WTC11 (cell line): ENCODE measurements around the gene FTL. TPM values are rescaled to one million over a fixed set of nuclear protein-coding genes. Genes with fewer than 3 reads are reported as not detected.

ENCODE experiments used
- ATAC-seq: fragments of 200-7000 bp; cut with Tn5 transposase; 2 replicates; pipeline ENCODE4 v1.10.0; 2021; ENCODE audit warnings: mild to moderate bottlenecking, moderate library complexity
- CTCF ChIA-PET: fragments of 300-600 bp; sonication (Branson Sonifier 250); formaldehyde crosslinking; loops from one replicate; lab custom pipeline; 2021; ENCODE audit warnings: antibody characterized with exemption; lab: Charles Lee
- POLR2A ChIA-PET: fragments of 350-600 bp; sonication (Branson Sonifier 250); formaldehyde crosslinking; loops from one replicate; lab custom pipeline; 2021; ENCODE audit warnings: antibody characterized with exemption; lab: Charles Lee
- DNase-seq: peaks from one replicate; pipeline ENCODE4 v3.0.0; 2021; ENCODE audit warnings: low spot score
- H3K27ac Mint-ChIP-seq: 2 replicates; pipeline ENCODE4 v1.8.0; 2021; ENCODE audit warnings: mixed read lengths
- H3K27me3 Mint-ChIP-seq: 2 replicates; pipeline ENCODE4 v1.8.0; 2021; ENCODE audit warnings: low read depth, mild to moderate bottlenecking, moderate library complexity, mixed read lengths
- H3K36me3 Mint-ChIP-seq: 2 replicates; pipeline ENCODE4 v1.8.0; 2021; ENCODE audit warnings: mixed read lengths
- H3K4me1 Mint-ChIP-seq: 2 replicates; pipeline ENCODE4 v1.8.0; 2022; ENCODE audit warnings: mixed read lengths
- H3K4me3 Mint-ChIP-seq: 2 replicates; pipeline ENCODE4 v1.8.0; 2021; ENCODE audit warnings: mild to moderate bottlenecking, moderate library complexity, mixed read lengths
- H3K9me3 Mint-ChIP-seq: 2 replicates; pipeline ENCODE4 v1.8.0; 2021; ENCODE audit warnings: mixed read lengths
- FOXK1 ChIP-seq: sonication (generic); formaldehyde crosslinking; IDR thresholded peaks from 2 replicates; pipeline ENCODE4 v1.8.0; 2022; ENCODE audit warnings: mild to moderate bottlenecking, moderate library complexity, missing genetic modification reagents
- FOXP1 ChIP-seq: sonication (generic); formaldehyde crosslinking; IDR thresholded peaks from 2 replicates; pipeline ENCODE4 v1.8.0; 2022; ENCODE audit warnings: missing genetic modification reagents, mild to moderate bottlenecking, moderate library complexity, borderline replicate concordance
- GTF2I ChIP-seq: fragments of 250-450 bp; sonication (Bioruptor Pico); conservative IDR thresholded peaks from 2 replicates; pipeline ENCODE4 v1.4.0; 2021; ENCODE audit warnings: mild to moderate bottlenecking
- HMGA2 ChIP-seq: fragments of 250-450 bp; sonication (Bioruptor Pico); IDR thresholded peaks from 2 replicates; pipeline ENCODE4 v1.4.0; 2021; ENCODE audit warnings: mild to moderate bottlenecking, moderate library complexity
- KAT7 ChIP-seq: sonication (generic); formaldehyde crosslinking; IDR thresholded peaks from 2 replicates; pipeline ENCODE4 v1.8.1; 2023; ENCODE audit warnings: missing genetic modification reagents, mild to moderate bottlenecking, borderline replicate concordance
- NR1H2 ChIP-seq: sonication (generic); formaldehyde crosslinking; IDR thresholded peaks from 2 replicates; pipeline ENCODE4 v1.9.0; 2021; ENCODE audit warnings: mild to moderate bottlenecking, moderate library complexity, missing genetic modification reagents
- OVOL2 ChIP-seq: fragments of 250-450 bp; sonication (Bioruptor Pico); IDR thresholded peaks from 2 replicates; pipeline ENCODE4 v1.9.0; 2021; ENCODE audit warnings: mild to moderate bottlenecking, borderline replicate concordance
- SOX15 ChIP-seq: fragments of 250-450 bp; sonication (Bioruptor Pico); IDR thresholded peaks from 2 replicates; pipeline ENCODE4 v1.9.0; 2021; ENCODE audit warnings: mild to moderate bottlenecking
- TCF7 ChIP-seq: sonication (generic); formaldehyde crosslinking; IDR thresholded peaks from 2 replicates; pipeline ENCODE4 v1.8.0; 2022; ENCODE audit warnings: mild to moderate bottlenecking, low read depth, missing genetic modification reagents, moderate library complexity
- ZNF232 ChIP-seq: sonication (generic); formaldehyde crosslinking; IDR thresholded peaks from 2 replicates; pipeline ENCODE4 v1.8.0; 2022; ENCODE audit warnings: mild to moderate bottlenecking, missing genetic modification reagents
- ZNF416 ChIP-seq: fragments of 250-450 bp; sonication (Bioruptor Pico); IDR thresholded peaks from 2 replicates; pipeline ENCODE4 v1.9.0; 2021; ENCODE audit warnings: mild to moderate bottlenecking, inconsistent platforms
- ZNF423 ChIP-seq: fragments of 250-450 bp; sonication (Bioruptor Pico); IDR thresholded peaks from 2 replicates; pipeline ENCODE4 v2.1.2; 2022; ENCODE audit warnings: mild to moderate bottlenecking, moderate library complexity
- total RNA-seq: library from RNA; stranded (reverse); gene quantifications from 3 replicates; pipeline ENCODE4 v1.2.3, GENCODE V29; 2021
- TF ChIP-seq, protein P1 (sequence below): sonication (generic); formaldehyde crosslinking; IDR thresholded peaks from 2 replicates; pipeline ENCODE4 v1.8.1; 2023; ENCODE audit warnings: mild to moderate bottlenecking, moderate library complexity, missing genetic modification reagents
- TF ChIP-seq, protein P2 (sequence below): sonication (generic); formaldehyde crosslinking; IDR thresholded peaks from 2 replicates; pipeline ENCODE4 v1.8.1; 2023; ENCODE audit warnings: mild to moderate bottlenecking, missing genetic modification reagents
- TF ChIP-seq, protein P3 (sequence below): fragments of 250-450 bp; sonication (Bioruptor Pico); IDR thresholded peaks from 2 replicates; pipeline ENCODE4 v1.9.0; 2021; ENCODE audit warnings: mild to moderate bottlenecking
- TF ChIP-seq, protein P4 (sequence below): fragments of 250-450 bp; sonication (Bioruptor Pico); IDR thresholded peaks from 2 replicates; pipeline ENCODE4 v1.8.0; 2021; ENCODE audit warnings: mild to moderate bottlenecking
- TF ChIP-seq, protein P5 (sequence below): sonication (generic); formaldehyde crosslinking; IDR thresholded peaks from 2 replicates; pipeline ENCODE4 v1.8.1; 2023; ENCODE audit warnings: mild to moderate bottlenecking, missing genetic modification reagents, moderate library complexity
- TF ChIP-seq, protein P6 (sequence below): fragments of 250-450 bp; sonication (Bioruptor Pico); IDR thresholded peaks from 2 replicates; pipeline ENCODE4 v1.9.0; 2021; ENCODE audit warnings: mild to moderate bottlenecking
- TF ChIP-seq, protein P7 (sequence below): sonication (generic); formaldehyde crosslinking; IDR thresholded peaks from 2 replicates; pipeline ENCODE4 v1.8.1; 2022; ENCODE audit warnings: low read depth, missing genetic modification reagents, borderline replicate concordance
- TF ChIP-seq, protein P8 (sequence below): fragments of 250-450 bp; sonication (Bioruptor Pico); IDR thresholded peaks from 2 replicates; pipeline ENCODE4 v1.9.0; 2021; ENCODE audit warnings: moderate library complexity, mild to moderate bottlenecking, inconsistent platforms, borderline replicate concordance
- TF ChIP-seq, protein P9 (sequence below): sonication (generic); formaldehyde crosslinking; IDR thresholded peaks from 2 replicates; pipeline ENCODE4 v1.8.1; 2022; ENCODE audit warnings: mild to moderate bottlenecking, moderate library complexity, missing genetic modification reagents
- TF ChIP-seq, protein P10 (sequence below): sonication (generic); formaldehyde crosslinking; IDR thresholded peaks from 2 replicates; pipeline ENCODE4 v1.8.0; 2022; ENCODE audit warnings: mild to moderate bottlenecking, missing genetic modification reagents

FTL gene
- total RNA-seq, 1 experiment from 2014 or later = 1,061 TPM

DNA sequence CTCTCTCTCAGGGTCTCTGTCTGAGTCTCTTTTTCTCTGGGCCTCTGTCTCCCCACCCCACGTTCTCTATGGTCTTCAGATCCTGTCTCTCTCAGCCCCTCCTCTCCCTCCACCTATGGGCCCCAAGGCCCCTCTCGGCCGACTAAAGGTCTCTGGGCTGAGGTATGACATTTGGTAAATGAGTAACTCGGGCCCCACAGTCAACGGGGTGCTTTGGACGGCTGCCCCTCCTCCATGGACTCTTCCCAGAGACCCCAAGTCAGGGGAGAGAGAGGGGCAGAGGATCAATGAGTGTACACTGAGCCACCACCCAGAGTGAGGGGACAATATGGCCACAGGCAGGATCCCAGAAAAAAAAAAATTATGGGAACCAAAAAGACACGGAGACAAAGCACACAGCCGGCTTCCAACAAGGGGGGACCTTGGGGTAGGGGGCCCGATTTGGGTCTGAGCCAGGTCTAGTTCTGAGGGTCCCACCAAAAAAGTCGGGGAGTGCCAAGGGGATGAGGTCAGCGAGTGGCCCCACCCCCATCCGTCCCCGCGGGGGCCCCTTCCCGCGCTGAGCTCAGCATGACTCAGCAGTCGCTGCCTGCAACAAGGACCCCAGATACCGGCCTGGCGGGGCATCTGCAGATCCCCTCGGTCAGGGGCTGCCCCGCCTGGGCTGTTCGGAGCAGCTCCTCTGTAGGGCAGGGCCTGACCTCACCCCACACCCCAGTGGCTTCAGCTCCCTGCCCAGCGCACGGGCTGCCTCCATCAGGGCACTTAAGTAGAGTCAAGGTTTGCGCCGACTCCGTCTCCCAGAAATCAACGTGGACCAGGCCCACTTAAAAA, 1.5 kb upstream of the FTL start:
- ATAC-seq = peak; percentile 21
- H3K27me3 Mint-ChIP-seq = no peaks in the 10 kb centered on the region
- peak overlapping the region; percentile 99 for H3K4me3 Mint-ChIP-seq
- peak overlapping the region; percentile 99 for H3K27ac Mint-ChIP-seq
- H3K4me1 Mint-ChIP-seq = peaks cover 33% of the 10 kb centered on the region
- DNase-seq = peak; percentile 75
- ChIA-PET CTCF (interaction anchor here (0.6 to 2.2 kb wide), 8 partner anchors 29 to 175 kb away, joined by 3 to 13 read pairs (median 4); partner anchors contain the start of genes DHDH, GYS1 and RUVBL2), POLR2A (interaction anchor here (0.6 to 1.4 kb wide), 8 partner anchors 30 to 334 kb away, joined by 3 to 6 read pairs (median 3); partner anchors contain the start of genes GYS1, PPP1R15A and RUVBL2)
- peaks cover 40% of the 10 kb centered on the region for H3K36me3 Mint-ChIP-seq
- peaks cover 4% of the 10 kb centered on the region for H3K9me3 Mint-ChIP-seq
- peak; percentile 68; the same call in 1 of the 2 replicates for TF ChIP-seq FOXK1 (CRISPR knock-in tag)
- no peak for TF ChIP-seq FOXP1 (CRISPR knock-in tag)
- TF ChIP-seq, protein P1, sequence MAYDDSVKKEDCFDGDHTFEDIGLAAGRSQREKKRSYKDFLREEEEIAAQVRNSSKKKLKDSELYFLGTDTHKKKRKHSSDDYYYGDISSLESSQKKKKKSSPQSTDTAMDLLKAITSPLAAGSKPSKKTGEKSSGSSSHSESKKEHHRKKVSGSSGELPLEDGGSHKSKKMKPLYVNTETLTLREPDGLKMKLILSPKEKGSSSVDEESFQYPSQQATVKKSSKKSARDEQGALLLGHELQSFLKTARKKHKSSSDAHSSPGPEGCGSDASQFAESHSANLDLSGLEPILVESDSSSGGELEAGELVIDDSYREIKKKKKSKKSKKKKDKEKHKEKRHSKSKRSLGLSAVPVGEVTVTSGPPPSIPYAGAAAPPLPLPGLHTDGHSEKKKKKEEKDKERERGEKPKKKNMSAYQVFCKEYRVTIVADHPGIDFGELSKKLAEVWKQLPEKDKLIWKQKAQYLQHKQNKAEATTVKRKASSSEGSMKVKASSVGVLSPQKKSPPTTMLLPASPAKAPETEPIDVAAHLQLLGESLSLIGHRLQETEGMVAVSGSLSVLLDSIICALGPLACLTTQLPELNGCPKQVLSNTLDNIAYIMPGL (CRISPR knock-in tag) = no peak
- TF ChIP-seq KAT7 (CRISPR knock-in tag) = no peak
- TF ChIP-seq, protein P2, sequence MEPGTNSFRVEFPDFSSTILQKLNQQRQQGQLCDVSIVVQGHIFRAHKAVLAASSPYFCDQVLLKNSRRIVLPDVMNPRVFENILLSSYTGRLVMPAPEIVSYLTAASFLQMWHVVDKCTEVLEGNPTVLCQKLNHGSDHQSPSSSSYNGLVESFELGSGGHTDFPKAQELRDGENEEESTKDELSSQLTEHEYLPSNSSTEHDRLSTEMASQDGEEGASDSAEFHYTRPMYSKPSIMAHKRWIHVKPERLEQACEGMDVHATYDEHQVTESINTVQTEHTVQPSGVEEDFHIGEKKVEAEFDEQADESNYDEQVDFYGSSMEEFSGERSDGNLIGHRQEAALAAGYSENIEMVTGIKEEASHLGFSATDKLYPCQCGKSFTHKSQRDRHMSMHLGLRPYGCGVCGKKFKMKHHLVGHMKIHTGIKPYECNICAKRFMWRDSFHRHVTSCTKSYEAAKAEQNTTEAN = no peak
- TF ChIP-seq ZNF423 (CRISPR knock-in tag) = peak; percentile 73
- TF ChIP-seq ZNF232 (CRISPR knock-in tag) = peak; percentile 65; the same call in 1 of the 2 replicates
- TF ChIP-seq, protein P3, sequence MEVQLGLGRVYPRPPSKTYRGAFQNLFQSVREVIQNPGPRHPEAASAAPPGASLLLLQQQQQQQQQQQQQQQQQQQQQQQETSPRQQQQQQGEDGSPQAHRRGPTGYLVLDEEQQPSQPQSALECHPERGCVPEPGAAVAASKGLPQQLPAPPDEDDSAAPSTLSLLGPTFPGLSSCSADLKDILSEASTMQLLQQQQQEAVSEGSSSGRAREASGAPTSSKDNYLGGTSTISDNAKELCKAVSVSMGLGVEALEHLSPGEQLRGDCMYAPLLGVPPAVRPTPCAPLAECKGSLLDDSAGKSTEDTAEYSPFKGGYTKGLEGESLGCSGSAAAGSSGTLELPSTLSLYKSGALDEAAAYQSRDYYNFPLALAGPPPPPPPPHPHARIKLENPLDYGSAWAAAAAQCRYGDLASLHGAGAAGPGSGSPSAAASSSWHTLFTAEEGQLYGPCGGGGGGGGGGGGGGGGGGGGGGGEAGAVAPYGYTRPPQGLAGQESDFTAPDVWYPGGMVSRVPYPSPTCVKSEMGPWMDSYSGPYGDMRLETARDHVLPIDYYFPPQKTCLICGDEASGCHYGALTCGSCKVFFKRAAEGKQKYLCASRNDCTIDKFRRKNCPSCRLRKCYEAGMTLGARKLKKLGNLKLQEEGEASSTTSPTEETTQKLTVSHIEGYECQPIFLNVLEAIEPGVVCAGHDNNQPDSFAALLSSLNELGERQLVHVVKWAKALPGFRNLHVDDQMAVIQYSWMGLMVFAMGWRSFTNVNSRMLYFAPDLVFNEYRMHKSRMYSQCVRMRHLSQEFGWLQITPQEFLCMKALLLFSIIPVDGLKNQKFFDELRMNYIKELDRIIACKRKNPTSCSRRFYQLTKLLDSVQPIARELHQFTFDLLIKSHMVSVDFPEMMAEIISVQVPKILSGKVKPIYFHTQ (CRISPR knock-in tag) = no peak
- TF ChIP-seq, protein P4, sequence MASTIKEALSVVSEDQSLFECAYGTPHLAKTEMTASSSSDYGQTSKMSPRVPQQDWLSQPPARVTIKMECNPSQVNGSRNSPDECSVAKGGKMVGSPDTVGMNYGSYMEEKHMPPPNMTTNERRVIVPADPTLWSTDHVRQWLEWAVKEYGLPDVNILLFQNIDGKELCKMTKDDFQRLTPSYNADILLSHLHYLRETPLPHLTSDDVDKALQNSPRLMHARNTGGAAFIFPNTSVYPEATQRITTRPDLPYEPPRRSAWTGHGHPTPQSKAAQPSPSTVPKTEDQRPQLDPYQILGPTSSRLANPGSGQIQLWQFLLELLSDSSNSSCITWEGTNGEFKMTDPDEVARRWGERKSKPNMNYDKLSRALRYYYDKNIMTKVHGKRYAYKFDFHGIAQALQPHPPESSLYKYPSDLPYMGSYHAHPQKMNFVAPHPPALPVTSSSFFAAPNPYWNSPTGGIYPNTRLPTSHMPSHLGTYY (CRISPR knock-in tag) = no peak
- TF ChIP-seq SOX15 = no peak
- TF ChIP-seq, protein P5, sequence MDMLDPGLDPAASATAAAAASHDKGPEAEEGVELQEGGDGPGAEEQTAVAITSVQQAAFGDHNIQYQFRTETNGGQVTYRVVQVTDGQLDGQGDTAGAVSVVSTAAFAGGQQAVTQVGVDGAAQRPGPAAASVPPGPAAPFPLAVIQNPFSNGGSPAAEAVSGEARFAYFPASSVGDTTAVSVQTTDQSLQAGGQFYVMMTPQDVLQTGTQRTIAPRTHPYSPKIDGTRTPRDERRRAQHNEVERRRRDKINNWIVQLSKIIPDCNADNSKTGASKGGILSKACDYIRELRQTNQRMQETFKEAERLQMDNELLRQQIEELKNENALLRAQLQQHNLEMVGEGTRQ = no peak
- TF ChIP-seq, protein P6, sequence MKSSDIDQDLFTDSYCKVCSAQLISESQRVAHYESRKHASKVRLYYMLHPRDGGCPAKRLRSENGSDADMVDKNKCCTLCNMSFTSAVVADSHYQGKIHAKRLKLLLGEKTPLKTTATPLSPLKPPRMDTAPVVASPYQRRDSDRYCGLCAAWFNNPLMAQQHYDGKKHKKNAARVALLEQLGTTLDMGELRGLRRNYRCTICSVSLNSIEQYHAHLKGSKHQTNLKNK (CRISPR knock-in tag) = 0 out of 2 replicates have a peak, but pooled peaks have one; percentile 38
- TF ChIP-seq GTF2I (CRISPR knock-in tag) = no peak
- TF ChIP-seq, protein P7, sequence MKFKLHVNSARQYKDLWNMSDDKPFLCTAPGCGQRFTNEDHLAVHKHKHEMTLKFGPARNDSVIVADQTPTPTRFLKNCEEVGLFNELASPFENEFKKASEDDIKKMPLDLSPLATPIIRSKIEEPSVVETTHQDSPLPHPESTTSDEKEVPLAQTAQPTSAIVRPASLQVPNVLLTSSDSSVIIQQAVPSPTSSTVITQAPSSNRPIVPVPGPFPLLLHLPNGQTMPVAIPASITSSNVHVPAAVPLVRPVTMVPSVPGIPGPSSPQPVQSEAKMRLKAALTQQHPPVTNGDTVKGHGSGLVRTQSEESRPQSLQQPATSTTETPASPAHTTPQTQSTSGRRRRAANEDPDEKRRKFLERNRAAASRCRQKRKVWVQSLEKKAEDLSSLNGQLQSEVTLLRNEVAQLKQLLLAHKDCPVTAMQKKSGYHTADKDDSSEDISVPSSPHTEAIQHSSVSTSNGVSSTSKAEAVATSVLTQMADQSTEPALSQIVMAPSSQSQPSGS (CRISPR knock-in tag) = no peak
- TF ChIP-seq OVOL2 (CRISPR knock-in tag) = no peak
- TF ChIP-seq TCF7 = no peak
- TF ChIP-seq NR1H2 (CRISPR knock-in tag) = no peak
- TF ChIP-seq, protein P8, sequence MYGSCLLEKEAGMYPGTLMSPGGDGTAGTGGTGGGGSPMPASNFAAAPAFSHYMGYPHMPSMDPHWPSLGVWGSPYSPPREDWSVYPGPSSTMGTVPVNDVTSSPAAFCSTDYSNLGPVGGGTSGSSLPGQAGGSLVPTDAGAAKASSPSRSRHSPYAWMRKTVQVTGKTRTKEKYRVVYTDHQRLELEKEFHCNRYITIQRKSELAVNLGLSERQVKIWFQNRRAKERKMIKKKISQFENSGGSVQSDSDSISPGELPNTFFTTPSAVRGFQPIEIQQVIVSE (CRISPR knock-in tag) = no peak
- TF ChIP-seq ZNF416 = no peak
- TF ChIP-seq HMGA2 (CRISPR knock-in tag) = no peak
- TF ChIP-seq, protein P9, sequence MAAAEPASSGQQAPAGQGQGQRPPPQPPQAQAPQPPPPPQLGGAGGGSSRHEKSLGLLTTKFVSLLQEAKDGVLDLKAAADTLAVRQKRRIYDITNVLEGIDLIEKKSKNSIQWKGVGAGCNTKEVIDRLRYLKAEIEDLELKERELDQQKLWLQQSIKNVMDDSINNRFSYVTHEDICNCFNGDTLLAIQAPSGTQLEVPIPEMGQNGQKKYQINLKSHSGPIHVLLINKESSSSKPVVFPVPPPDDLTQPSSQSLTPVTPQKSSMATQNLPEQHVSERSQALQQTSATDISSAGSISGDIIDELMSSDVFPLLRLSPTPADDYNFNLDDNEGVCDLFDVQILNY (CRISPR knock-in tag) = peak; percentile 90
- TF ChIP-seq, protein P10, sequence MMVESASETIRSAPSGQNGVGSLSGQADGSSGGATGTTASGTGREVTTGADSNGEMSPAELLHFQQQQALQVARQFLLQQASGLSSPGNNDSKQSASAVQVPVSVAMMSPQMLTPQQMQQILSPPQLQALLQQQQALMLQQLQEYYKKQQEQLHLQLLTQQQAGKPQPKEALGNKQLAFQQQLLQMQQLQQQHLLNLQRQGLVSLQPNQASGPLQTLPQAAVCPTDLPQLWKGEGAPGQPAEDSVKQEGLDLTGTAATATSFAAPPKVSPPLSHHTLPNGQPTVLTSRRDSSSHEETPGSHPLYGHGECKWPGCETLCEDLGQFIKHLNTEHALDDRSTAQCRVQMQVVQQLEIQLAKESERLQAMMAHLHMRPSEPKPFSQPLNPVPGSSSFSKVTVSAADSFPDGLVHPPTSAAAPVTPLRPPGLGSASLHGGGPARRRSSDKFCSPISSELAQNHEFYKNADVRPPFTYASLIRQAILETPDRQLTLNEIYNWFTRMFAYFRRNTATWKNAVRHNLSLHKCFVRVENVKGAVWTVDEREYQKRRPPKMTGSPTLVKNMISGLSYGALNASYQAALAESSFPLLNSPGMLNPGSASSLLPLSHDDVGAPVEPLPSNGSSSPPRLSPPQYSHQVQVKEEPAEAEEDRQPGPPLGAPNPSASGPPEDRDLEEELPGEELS (CRISPR knock-in tag) = peak; percentile 50; the same call in 1 of the 2 replicates
